Parathyroid adenoma (tissue), 2 donors: ENCODE results near the gene FAM219A.
"Not testable (repeated sequence)": the region's sequence is repeated elsewhere in the genome, so short reads cannot be mapped to it uniquely, and the experiment has no call there.

Experiments used
- H2AFZ ChIP-seq: fragments of 300-600 bp; sonication (generic); one replicate; pipeline ENCODE4 v1.7.0; 2017; ENCODE audit warnings: antibody characterized with exemption, mild to moderate bottlenecking
- H3K27ac ChIP-seq: fragments of 300-600 bp; sonication (generic); one replicate; pipeline ENCODE4 v1.7.0; 2017
- H3K27me3 ChIP-seq: fragments of 300-600 bp; sonication (generic); one replicate; pipeline ENCODE4 v1.7.0; 2017; ENCODE audit warnings: low read length; ENCODE audit not compliant: control insufficient read depth, insufficient read depth
- H3K36me3 ChIP-seq: fragments of 300-600 bp; sonication (generic); one replicate; pipeline ENCODE4 v1.7.0; 2017; ENCODE audit warnings: low read length; ENCODE audit not compliant: control insufficient read depth, insufficient read depth
- H3K4me1 ChIP-seq: fragments of 300-600 bp; sonication (generic); one replicate; pipeline ENCODE4 v1.7.0; 2017; ENCODE audit warnings: control low read depth
- H3K4me2 ChIP-seq: fragments of 300-600 bp; sonication (generic); one replicate; pipeline ENCODE4 v1.7.0; 2017; ENCODE audit warnings: low read length
- H3K4me3 ChIP-seq: fragments of 300-600 bp; sonication (generic); one replicate; pipeline ENCODE4 v1.7.0; 2017; ENCODE audit warnings: low read depth, low read length
- H3K79me2 ChIP-seq: fragments of 300-600 bp; sonication (generic); one replicate; pipeline ENCODE4 v1.7.0; 2017; ENCODE audit warnings: control low read depth
- H3K9ac ChIP-seq: fragments of 300-600 bp; sonication (generic); one replicate; pipeline ENCODE4 v1.7.0; 2017; ENCODE audit warnings: mild to moderate bottlenecking
- H3K9me3 ChIP-seq: fragments of 300-600 bp; sonication (generic); one replicate; pipeline ENCODE4 v1.7.0; 2017; ENCODE audit warnings: low read length; ENCODE audit not compliant: control insufficient read depth
- CTCF ChIP-seq: fragments of 300-600 bp; sonication (generic); IDR thresholded peaks from one replicate; pipeline ENCODE4 v1.7.0; 2017; ENCODE audit warnings: antibody characterized with exemption, mild to moderate bottlenecking
- donor health status: primary hyperparathyroidism.

Gene FAM219A

GRCh38 chr9:34369636-34370035 lies 88.7 kb downstream of the FAM219A start:
- H3K9ac ChIP-seq: no peak overlapping the region
- no peak overlapping the region for H2AFZ ChIP-seq
- H3K27me3 ChIP-seq: no peaks in the 10 kb centered on the region
- H3K4me1 ChIP-seq: no peaks in the 10 kb centered on the region
- no peaks in the 10 kb centered on the region for H3K9me3 ChIP-seq
- TF ChIP-seq CTCF: no peak
- no peak overlapping the region for H3K4me3 ChIP-seq
- H3K27ac ChIP-seq: no peak overlapping the region
- no peaks in the 10 kb centered on the region for H3K36me3 ChIP-seq
- no peaks in the 10 kb centered on the region for H3K79me2 ChIP-seq
- H3K4me2 ChIP-seq: no peak overlapping the region

GRCh38 chr9:34368796-34369195 lies 89.6 kb downstream of the FAM219A start:
- not testable (repeated sequence) for H3K27ac ChIP-seq, H3K27me3 ChIP-seq, H3K9me3 ChIP-seq, H3K4me2 ChIP-seq, H3K79me2 ChIP-seq, H3K4me3 ChIP-seq, H3K9ac ChIP-seq, H3K4me1 ChIP-seq, H2AFZ ChIP-seq, H3K36me3 ChIP-seq

GRCh38 chr9:34367751-34368410 lies 90.5 kb downstream of the FAM219A start:
- not testable (repeated sequence) for H3K27ac ChIP-seq, H3K9ac ChIP-seq, H3K36me3 ChIP-seq, H3K27me3 ChIP-seq, H3K4me3 ChIP-seq, H2AFZ ChIP-seq, H3K4me2 ChIP-seq, H3K9me3 ChIP-seq, H3K4me1 ChIP-seq, H3K79me2 ChIP-seq

- no peak for TF ChIP-seq CTCF
- no peaks in the 10 kb centered on the region for H3K79me2 ChIP-seq
These were observed 92.0 kb downstream of the FAM219A start for GRCh38 chr9:34366365-34366764.

GRCh38 chr9:34365282-34365681 lies 93.1 kb downstream of the FAM219A start:
- no peak for TF ChIP-seq CTCF
- no peak overlapping the region for H3K9ac ChIP-seq
- no peak overlapping the region for H3K27ac ChIP-seq
- no peaks in the 10 kb centered on the region for H3K9me3 ChIP-seq
- H3K27me3 ChIP-seq: no peaks in the 10 kb centered on the region
- no peak overlapping the region for H3K4me2 ChIP-seq
- H3K4me1 ChIP-seq: no peaks in the 10 kb centered on the region
- no peaks in the 10 kb centered on the region for H3K79me2 ChIP-seq
- no peaks in the 10 kb centered on the region for H3K36me3 ChIP-seq
- no peak overlapping the region for H3K4me3 ChIP-seq
- no peak overlapping the region for H2AFZ ChIP-seq

More at GRCh38 chr9:34366365-34366764, 92.0 kb downstream of the FAM219A start:
- Histone ChIP-seq H3K4me2 (no peak overlapping the region), H3K36me3 (no peaks in the 10 kb centered on the region), H3K9me3 (no peaks in the 10 kb centered on the region), H3K4me1 (no peaks in the 10 kb centered on the region), H3K27ac (no peak overlapping the region), H2AFZ (no peak overlapping the region), H3K4me3 (no peak overlapping the region), H3K9ac (no peak overlapping the region), H3K27me3 (no peaks in the 10 kb centered on the region)
